ENCODE data around the gene KAT6B. TPM values are rescaled to one million over a fixed set of nuclear protein-coding genes. Genes with fewer than 3 reads are reported as not detected.

KAT6B gene
- total and polyA plus RNA-seq, 2 donors (not counting 1 experiment from before 2014, with no cell fraction given) = 8.6 to 111 TPM

GRCh38 chr10:74926791-74927585, 100.6 kb downstream of the KAT6B start:
- Histone ChIP-seq H3K9me3 (ENCODE audit: control extremely low read depth in 1 of 3, control insufficient read depth in 2 of 3, insufficient read depth in 1 of 3, low read length in 2 of 3) (no peaks in the 10 kb centered on the region), H3K9ac (ENCODE audit: low read length) (no peak overlapping the region), H3K27me3 (replicated peaks in 1 of 4; ENCODE audit: control extremely low read depth in 1 of 4, control insufficient read depth in 3 of 4, insufficient read depth in 4 of 4, low read length in 3 of 4) (no peaks in the 10 kb centered on the region), H2AFZ (ENCODE audit: insufficient read depth, low read depth, low read length, poor library complexity, severe bottlenecking) (no peak overlapping the region), H3K4me2 (replicated peaks; ENCODE audit: low read depth, low read length, poor library complexity, severe bottlenecking) (no peak overlapping the region), H4K20me1 (ENCODE audit: control insufficient read depth, insufficient read depth, low read length, poor library complexity, severe bottlenecking) (peaks cover 9% of the 10 kb centered on the region), H3K36me3 (replicated peaks in 1 of 2; ENCODE audit: control extremely low read depth in 1 of 2, control insufficient read depth in 1 of 2, extremely low read depth in 1 of 2, insufficient read depth in 2 of 2, low read length in 1 of 2) (peaks cover 0 to 1% of the 10 kb centered on the region in 2 experiments), H3K27ac (ENCODE audit: low read length in 2 of 2) (no peak overlapping the region), H3K4me3 (ENCODE audit: control extremely low read depth in 1 of 5, extremely low read depth in 1 of 5, insufficient read depth in 1 of 5, low read depth in 2 of 5, low read length in 4 of 5) (no peak overlapping the region), H3K79me2 (ENCODE audit: control insufficient read depth, insufficient read depth, low read length) (peaks cover 65% of the 10 kb centered on the region), H3K4me1 (ENCODE audit: control insufficient read depth in 2 of 2, insufficient read depth in 2 of 2, low read length in 2 of 2) (no peaks in the 10 kb centered on the region)
- WGBS (ENCODE audit: insufficient coverage) = 96% methylated on average over 2 of the region's 4 CpGs
- ATAC-seq (ENCODE audit: low read depth) (no peak), DNase-seq (no peak)
- ChIA-PET CTCF (no interaction called here), POLR2A (no interaction called here)
- H3K4me3 Mint-ChIP-seq = no peak overlapping the region
- H3K9me3 Mint-ChIP-seq (ENCODE audit: insufficient read depth) = no peaks in the 10 kb centered on the region
- H3K27ac Mint-ChIP-seq = no peak overlapping the region
- no peaks in the 10 kb centered on the region for H3K27me3 Mint-ChIP-seq
- peaks cover 28% of the 10 kb centered on the region for H3K4me1 Mint-ChIP-seq
- TF ChIP-seq CTCF (IDR thresholded peaks at IDR 0.05) (no peak), EZH2 (IDR thresholded peaks at IDR 0.05; ENCODE audit: borderline replicate concordance, insufficient read depth, low read depth, low read length, poor library complexity, severe bottlenecking) (no peak)
- intact Hi-C loops (cut with micrococcal nuclease) = no loop called here

- Histone ChIP-seq H3K36me3 (replicated peaks in 1 of 2; ENCODE audit: control extremely low read depth in 1 of 2, control insufficient read depth in 1 of 2, extremely low read depth in 1 of 2, insufficient read depth in 2 of 2, low read length in 1 of 2) (peaks cover 0 to 1% of the 10 kb centered on the region in 2 experiments), H3K27ac (ENCODE audit: low read length in 2 of 2) (no peak overlapping the region), H2AFZ (ENCODE audit: insufficient read depth, low read depth, low read length, poor library complexity, severe bottlenecking) (no peak overlapping the region), H3K9ac (ENCODE audit: low read length) (no peak overlapping the region), H3K4me1 (ENCODE audit: control insufficient read depth in 2 of 2, insufficient read depth in 2 of 2, low read length in 2 of 2) (no peaks in the 10 kb centered on the region), H3K79me2 (ENCODE audit: control insufficient read depth, insufficient read depth, low read length) (peaks cover 62% of the 10 kb centered on the region), H4K20me1 (ENCODE audit: control insufficient read depth, insufficient read depth, low read length, poor library complexity, severe bottlenecking) (peaks cover 7% of the 10 kb centered on the region), H3K27me3 (replicated peaks in 1 of 4; ENCODE audit: control extremely low read depth in 1 of 4, control insufficient read depth in 3 of 4, insufficient read depth in 4 of 4, low read length in 3 of 4) (no peaks in the 10 kb centered on the region), H3K4me3 (ENCODE audit: control extremely low read depth in 1 of 5, extremely low read depth in 1 of 5, insufficient read depth in 1 of 5, low read depth in 2 of 5, low read length in 4 of 5) (no peak overlapping the region), H3K4me2 (replicated peaks; ENCODE audit: low read depth, low read length, poor library complexity, severe bottlenecking) (no peak overlapping the region), H3K9me3 (ENCODE audit: control extremely low read depth in 1 of 3, control insufficient read depth in 2 of 3, insufficient read depth in 1 of 3, low read length in 2 of 3) (no peaks in the 10 kb centered on the region)
- H3K9me3 Mint-ChIP-seq (ENCODE audit: insufficient read depth) = no peaks in the 10 kb centered on the region
- CTCF ChIA-PET = no interaction called here
- ATAC-seq (ENCODE audit: low read depth) (no peak), DNase-seq (no peak)
- H3K27ac Mint-ChIP-seq = peak overlapping the region; percentile 23
- POLR2A ChIA-PET = no interaction called here
- WGBS (ENCODE audit: insufficient coverage) = no CpG with 5 or more reads among the region's 2 CpGs
- H3K27me3 Mint-ChIP-seq = no peaks in the 10 kb centered on the region
- H3K4me1 Mint-ChIP-seq = peaks cover 27% of the 10 kb centered on the region
- intact Hi-C loops (cut with micrococcal nuclease) = no loop called here
- TF ChIP-seq CTCF (IDR thresholded peaks at IDR 0.05) (no peak), EZH2 (IDR thresholded peaks at IDR 0.05; ENCODE audit: borderline replicate concordance, insufficient read depth, low read depth, low read length, poor library complexity, severe bottlenecking) (no peak)
- no peak overlapping the region for H3K4me3 Mint-ChIP-seq
Observed at GRCh38 chr10:74927701-74928100, 101.3 kb downstream of the KAT6B start.
